ENCODE results near the gene P2RX3. TPM values are rescaled to one million over a fixed set of nuclear protein-coding genes. Genes with fewer than 3 reads are reported as not detected.
"Not testable (repeated sequence)": the region's sequence is repeated elsewhere in the genome, so short reads cannot be mapped to it uniquely, and the experiment has no call there.

Gene P2RX3
- total RNA-seq, 3 donors from 2014 or later: not detected

DNA sequence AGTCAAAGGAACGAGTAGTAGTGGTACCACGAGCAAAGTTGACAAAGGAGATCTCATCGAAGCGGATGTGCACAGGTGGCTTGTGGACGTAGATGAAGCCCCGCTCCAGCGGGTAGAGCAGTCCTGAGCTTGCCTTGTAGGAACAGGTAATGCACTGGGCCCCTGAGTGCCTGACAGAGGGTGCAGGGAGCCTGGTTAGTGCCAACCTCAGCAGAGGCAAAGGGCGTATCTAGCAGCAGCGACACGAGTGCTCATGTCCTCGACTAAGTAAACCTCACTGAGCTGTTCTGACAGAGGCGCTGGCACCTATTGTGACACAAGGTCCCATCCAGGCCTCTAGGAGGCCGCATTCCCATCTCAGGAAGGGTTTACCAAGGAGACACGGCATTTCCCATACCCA lies 6.4 kb upstream of the P2RX3 start:
- Histone ChIP-seq H3K4me3 (no peak overlapping the region), H3K4me1 (ENCODE audit: low read depth) (peaks cover 12% of the 10 kb centered on the region), H3K36me3 (ENCODE audit: low read depth) (peaks cover 5% of the 10 kb centered on the region), H3K9me3 (no peaks in the 10 kb centered on the region)
- TF ChIP-seq, protein P1, sequence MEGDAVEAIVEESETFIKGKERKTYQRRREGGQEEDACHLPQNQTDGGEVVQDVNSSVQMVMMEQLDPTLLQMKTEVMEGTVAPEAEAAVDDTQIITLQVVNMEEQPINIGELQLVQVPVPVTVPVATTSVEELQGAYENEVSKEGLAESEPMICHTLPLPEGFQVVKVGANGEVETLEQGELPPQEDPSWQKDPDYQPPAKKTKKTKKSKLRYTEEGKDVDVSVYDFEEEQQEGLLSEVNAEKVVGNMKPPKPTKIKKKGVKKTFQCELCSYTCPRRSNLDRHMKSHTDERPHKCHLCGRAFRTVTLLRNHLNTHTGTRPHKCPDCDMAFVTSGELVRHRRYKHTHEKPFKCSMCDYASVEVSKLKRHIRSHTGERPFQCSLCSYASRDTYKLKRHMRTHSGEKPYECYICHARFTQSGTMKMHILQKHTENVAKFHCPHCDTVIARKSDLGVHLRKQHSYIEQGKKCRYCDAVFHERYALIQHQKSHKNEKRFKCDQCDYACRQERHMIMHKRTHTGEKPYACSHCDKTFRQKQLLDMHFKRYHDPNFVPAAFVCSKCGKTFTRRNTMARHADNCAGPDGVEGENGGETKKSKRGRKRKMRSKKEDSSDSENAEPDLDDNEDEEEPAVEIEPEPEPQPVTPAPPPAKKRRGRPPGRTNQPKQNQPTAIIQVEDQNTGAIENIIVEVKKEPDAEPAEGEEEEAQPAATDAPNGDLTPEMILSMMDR (IDR thresholded peaks at IDR 0.05): no peak
- intact Hi-C loops (cut with DNase I, micrococcal nuclease): no loop called here
- DNase-seq: no peak
- no peak for ATAC-seq

DNA sequence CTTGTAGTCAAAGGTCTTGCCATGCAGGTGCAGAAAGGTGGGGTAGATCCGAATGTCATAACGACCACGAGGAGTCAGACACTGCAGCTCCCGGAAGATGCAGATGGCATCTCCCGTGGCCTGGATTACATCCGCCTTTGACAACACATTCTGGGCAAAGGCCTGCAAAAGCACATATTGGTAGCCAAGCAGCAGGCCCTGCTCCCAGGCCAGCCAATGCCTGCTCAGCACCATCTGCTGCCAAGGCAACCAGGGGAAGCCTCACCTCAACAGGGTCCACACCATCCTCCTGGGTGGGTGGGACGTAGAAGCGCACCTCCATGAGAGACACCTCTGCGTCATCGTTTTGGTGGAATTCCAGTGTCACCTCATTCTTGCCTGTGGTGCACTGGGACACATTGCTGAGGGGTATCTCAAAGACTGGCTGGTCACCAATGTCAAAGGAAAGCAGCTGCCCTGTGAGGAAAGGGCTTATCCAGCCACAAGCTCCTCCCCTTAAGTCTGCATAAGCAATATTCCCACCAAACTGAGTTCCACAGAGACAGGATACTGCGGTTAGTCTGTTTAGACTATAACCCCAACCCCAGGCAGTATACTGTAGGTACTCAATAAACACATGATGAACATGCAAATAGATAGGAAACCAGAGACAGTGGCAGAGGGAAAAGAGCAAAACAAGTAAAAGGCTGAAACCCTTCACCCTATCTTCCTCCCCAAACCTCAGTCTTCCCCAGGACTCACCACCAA lies 5.3 kb upstream of the P2RX3 start:
- H3K9me3 ChIP-seq: no peaks in the 10 kb centered on the region
- DNase-seq (peak in 1 of 3 donors; percentile 34), ATAC-seq (no peak)
- TF ChIP-seq, protein P1 (IDR thresholded peaks at IDR 0.05): no peak
- H3K4me1 ChIP-seq (ENCODE audit: low read depth): peaks cover 11% of the 10 kb centered on the region
- intact Hi-C loops (cut with DNase I, micrococcal nuclease): no loop called here
- H3K4me3 ChIP-seq: no peak overlapping the region
- H3K36me3 ChIP-seq (ENCODE audit: low read depth): peaks cover 5% of the 10 kb centered on the region

DNA sequence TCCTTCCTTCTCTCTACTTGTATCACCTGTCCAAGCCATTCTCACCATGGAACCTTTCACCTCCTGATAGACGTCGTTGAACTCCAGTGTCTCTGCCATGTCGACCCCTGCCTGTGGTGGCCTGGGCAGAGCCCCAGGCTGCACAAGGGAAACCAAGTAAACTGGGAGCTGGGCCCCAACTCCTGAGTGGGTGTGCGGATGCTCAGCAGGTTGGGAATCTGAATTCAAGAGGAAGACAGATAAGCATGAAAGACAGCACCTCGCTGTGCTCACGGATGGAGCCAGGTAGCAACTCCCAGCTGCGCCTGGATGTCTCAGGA lies 3.2 kb upstream of the P2RX3 start:
- DNase-seq: no peak
- no peak for ATAC-seq
- peaks cover 5% of the 10 kb centered on the region for H3K36me3 ChIP-seq (ENCODE audit: low read depth)
- intact Hi-C loops (cut with DNase I, micrococcal nuclease): no loop called here
- H3K4me1 ChIP-seq (ENCODE audit: low read depth): peaks cover 11% of the 10 kb centered on the region
- H3K9me3 ChIP-seq: no peaks in the 10 kb centered on the region
- H3K4me3 ChIP-seq: peak overlapping the region; percentile 63
- TF ChIP-seq, protein P1 (IDR thresholded peaks at IDR 0.05): no peak

GRCh38 chr11:57335343-57336110 lies 2.6 kb upstream of the P2RX3 start, which contains the start of gene SSRP1:
Gene SSRP1 (minus strand): TSS chr11:57335892. CDS start chr11:57335121, 771 bp downstream.
- Histone ChIP-seq H3K4me3 (peak within 1 kb of the TSS; percentile 63), H3K9me3 (no peaks in the 10 kb centered on the region), H3K36me3 (ENCODE audit: low read depth) (peaks cover 5% of the 10 kb centered on the region), H3K4me1 (ENCODE audit: low read depth) (peaks cover 11% of the 10 kb centered on the region)
- TF ChIP-seq, protein P1 (IDR thresholded peaks at IDR 0.05): no peak
- intact Hi-C loops (cut with DNase I, micrococcal nuclease): no loop called here
- peak; percentile 90 to 94 (median 91) for DNase-seq
- ATAC-seq: peak; percentile 99

DNA sequence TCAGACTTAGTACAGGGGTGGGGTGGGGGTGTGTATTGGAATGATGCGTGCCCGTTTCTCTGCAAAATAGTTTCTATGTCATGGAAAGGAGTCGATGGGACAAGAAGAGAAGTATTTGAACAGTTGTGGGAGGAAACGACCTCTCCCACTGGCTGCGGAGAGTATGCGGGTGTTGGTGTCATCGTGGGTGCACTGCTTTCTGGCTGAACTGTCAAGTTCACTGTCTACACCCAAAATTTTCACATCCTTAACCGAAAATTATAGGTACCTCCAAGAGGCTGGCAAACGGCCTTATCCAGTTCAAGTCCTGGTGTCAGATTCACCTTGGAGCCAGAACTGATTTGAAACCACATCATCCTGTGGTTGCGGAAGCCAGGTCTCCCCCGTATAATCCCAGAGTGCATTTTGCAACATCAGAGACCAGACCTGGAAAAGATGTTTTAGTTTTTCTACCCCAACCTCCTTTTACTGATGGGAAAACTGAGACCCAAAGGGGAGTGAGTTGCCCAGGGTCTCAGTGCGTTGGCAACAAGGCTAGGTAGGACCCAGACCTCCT lies 2.0 kb upstream of the P2RX3 start:
- ATAC-seq: peak; percentile 1
- no peaks in the 10 kb centered on the region for H3K9me3 ChIP-seq

GRCh38 chr11:57336856-57337255 lies 1.3 kb upstream of the P2RX3 start:
- H3K9me3 ChIP-seq; H3K36me3 ChIP-seq (ENCODE audit: low read depth); ATAC-seq; DNase-seq; H3K4me3 ChIP-seq; intact Hi-C loops (cut with DNase I, micrococcal nuclease): not testable (repeated sequence)
- peaks cover 11% of the 10 kb centered on the region for H3K4me1 ChIP-seq (ENCODE audit: low read depth)

More for the DNA sequence above, 2.0 kb upstream of the P2RX3 start:
- DNase-seq: peak in 1 of 3 donors; percentile 27
- peaks cover 5% of the 10 kb centered on the region for H3K36me3 ChIP-seq (ENCODE audit: low read depth)
- no peak overlapping the region for H3K4me3 ChIP-seq
- intact Hi-C loops (cut with DNase I, micrococcal nuclease): no loop called here
- peaks cover 11% of the 10 kb centered on the region for H3K4me1 ChIP-seq (ENCODE audit: low read depth)
- TF ChIP-seq, protein P1 (IDR thresholded peaks at IDR 0.05): no peak
